NCI-H2029 treated with DMSO at 0.1 percent for 48 hours (cell line): ENCODE results near the gene INPP5A.

Experiments used
- DNase-seq: peaks from one replicate; lab custom pipeline; 2025; lab: John Stamatoyannopoulos, UW

INPP5A gene

GRCh38 chr10:132804785-132805426, 267.3 kb downstream of the INPP5A start:
- DNase-seq: no peak

- DNase-seq: no peak
Observed at GRCh38 chr10:132805599-132805998, 268.0 kb downstream of the INPP5A start.

GRCh38 chr10:132806110-132806509, 268.5 kb downstream of the INPP5A start:
- DNase-seq: no peak

- no peak for DNase-seq
Observed at GRCh38 chr10:132806561-132807003, 269.0 kb downstream of the INPP5A start.

- DNase-seq: no peak
Observed at GRCh38 chr10:132807621-132808049, 270.0 kb downstream of the INPP5A start.

- no peak for DNase-seq
Observed at GRCh38 chr10:132808383-132809231, 271.0 kb downstream of the INPP5A start.

GRCh38 chr10:132809232-132810140, 271.9 kb downstream of the INPP5A start:
- no peak for DNase-seq

- no peak for DNase-seq
Observed at GRCh38 chr10:132810141-132810806, 272.7 kb downstream of the INPP5A start.

- no peak for DNase-seq
Observed at GRCh38 chr10:132810807-132811700, 273.5 kb downstream of the INPP5A start.

- DNase-seq: no peak
Observed at GRCh38 chr10:132811891-132812481, 274.4 kb downstream of the INPP5A start.

- DNase-seq: no peak
Observed at GRCh38 chr10:132812520-132812919, 274.9 kb downstream of the INPP5A start.

- DNase-seq: no peak
Observed at GRCh38 chr10:132813001-132813401, 275.4 kb downstream of the INPP5A start.

GRCh38 chr10:132813560-132814468, 276.2 kb downstream of the INPP5A start:
- no peak for DNase-seq

GRCh38 chr10:132814469-132814856, 276.9 kb downstream of the INPP5A start:
- no peak for DNase-seq

- DNase-seq: no peak
Observed at GRCh38 chr10:132815168-132815857, 277.7 kb downstream of the INPP5A start.

- no peak for DNase-seq
Observed at GRCh38 chr10:132816718-132817117, 279.1 kb downstream of the INPP5A start.

- no peak for DNase-seq
Observed at GRCh38 chr10:132817701-132818211, 280.2 kb downstream of the INPP5A start.

GRCh38 chr10:132820056-132820455, 282.5 kb downstream of the INPP5A start:
- no peak for DNase-seq
